ENCODE measurements around the gene RFX3. TPM values are rescaled to one million over a fixed set of nuclear protein-coding genes. Genes with fewer than 3 reads are reported as not detected.

The RFX3 gene
- total RNA-seq, 2 donors from 2014 or later, result 27.5 to 28.2 TPM

- Mint-ChIP-seq H3K4me3 (no peak overlapping the region), H3K9me3 (no peaks in the 10 kb centered on the region), H3K27ac (no peak overlapping the region), H3K36me3 (ENCODE audit: low read depth) (peaks cover 2% of the 10 kb centered on the region), H3K27me3 (ENCODE audit: insufficient read depth) (no peaks in the 10 kb centered on the region), H3K4me1 (peaks cover 7% of the 10 kb centered on the region)
- no peak for DNase-seq
- no peak overlapping the region for H3K27ac ChIP-seq (ENCODE audit: low read depth, low read length)
- TF ChIP-seq CTCF (conservative IDR thresholded peaks at IDR 0.05), result no peak
- no peaks in the 10 kb centered on the region for H3K4me1 ChIP-seq (ENCODE audit: control insufficient read depth, insufficient read depth, low read length)
- H3K27me3 ChIP-seq (ENCODE audit: control insufficient read depth, insufficient read depth, low read length, poor library complexity, severe bottlenecking), result no peaks in the 10 kb centered on the region
- no peak overlapping the region for H3K9ac ChIP-seq (ENCODE audit: extremely low read depth, low read length, poor library complexity, severe bottlenecking)
- H3K4me3 ChIP-seq (ENCODE audit: low read length), result no peak overlapping the region
- no peaks in the 10 kb centered on the region for H3K9me3 ChIP-seq (ENCODE audit: control insufficient read depth, low read length)
- H3K36me3 ChIP-seq (ENCODE audit: control insufficient read depth, insufficient read depth, low read length), result no peaks in the 10 kb centered on the region
- 94% methylated on average over 3 to 4 of the region's 4 CpGs for WGBS, 2 experiments (ENCODE audit: insufficient coverage in 1 of 2, insufficient read length in 1 of 2)
Observed at GRCh38 chr9:3239240-3239639, 286.6 kb downstream of the RFX3 start.

- DNase-seq, result no peak
- Histone ChIP-seq H3K27me3 (ENCODE audit: control insufficient read depth, insufficient read depth, low read length, poor library complexity, severe bottlenecking) (no peaks in the 10 kb centered on the region), H3K9ac (ENCODE audit: extremely low read depth, low read length, poor library complexity, severe bottlenecking) (no peak overlapping the region), H3K9me3 (ENCODE audit: control insufficient read depth, low read length) (no peaks in the 10 kb centered on the region), H3K4me1 (ENCODE audit: control insufficient read depth, insufficient read depth, low read length) (no peaks in the 10 kb centered on the region), H3K4me3 (ENCODE audit: low read length) (no peak overlapping the region), H3K36me3 (ENCODE audit: control insufficient read depth, insufficient read depth, low read length) (no peaks in the 10 kb centered on the region), H3K27ac (ENCODE audit: low read depth, low read length) (no peak overlapping the region)
- Mint-ChIP-seq H3K36me3 (ENCODE audit: low read depth) (peaks cover 2% of the 10 kb centered on the region), H3K4me1 (peaks cover 7% of the 10 kb centered on the region), H3K4me3 (no peak overlapping the region), H3K27me3 (ENCODE audit: insufficient read depth) (no peaks in the 10 kb centered on the region), H3K9me3 (no peaks in the 10 kb centered on the region), H3K27ac (no peak overlapping the region)
- TF ChIP-seq CTCF (conservative IDR thresholded peaks at IDR 0.05), result no peak
- 95% methylated on average over 4 of the region's 4 CpGs for WGBS, 2 experiments (ENCODE audit: insufficient coverage in 1 of 2, insufficient read length in 1 of 2)
Observed at GRCh38 chr9:3238236-3238635, 287.6 kb downstream of the RFX3 start.

- Histone ChIP-seq H3K9ac (ENCODE audit: extremely low read depth, low read length, poor library complexity, severe bottlenecking) (no peak overlapping the region), H3K4me3 (ENCODE audit: low read length) (no peak overlapping the region), H3K27me3 (ENCODE audit: control insufficient read depth, insufficient read depth, low read length, poor library complexity, severe bottlenecking) (no peaks in the 10 kb centered on the region), H3K9me3 (ENCODE audit: control insufficient read depth, low read length) (no peaks in the 10 kb centered on the region), H3K4me1 (ENCODE audit: control insufficient read depth, insufficient read depth, low read length) (no peaks in the 10 kb centered on the region), H3K36me3 (ENCODE audit: control insufficient read depth, insufficient read depth, low read length) (no peaks in the 10 kb centered on the region), H3K27ac (ENCODE audit: low read depth, low read length) (no peak overlapping the region)
- Mint-ChIP-seq H3K27me3 (ENCODE audit: insufficient read depth) (no peaks in the 10 kb centered on the region), H3K4me3 (no peak overlapping the region), H3K27ac (no peak overlapping the region), H3K4me1 (peaks cover 7% of the 10 kb centered on the region), H3K9me3 (no peaks in the 10 kb centered on the region), H3K36me3 (ENCODE audit: low read depth) (peaks cover 2% of the 10 kb centered on the region)
- no peak for DNase-seq
- TF ChIP-seq CTCF (conservative IDR thresholded peaks at IDR 0.05), result no peak
Observed at GRCh38 chr9:3237121-3237520, 288.7 kb downstream of the RFX3 start.
